K562 (cell line): ENCODE data around the gene PAIP1. TPM values are rescaled to one million over a fixed set of nuclear protein-coding genes. Genes with fewer than 3 reads are reported as not detected.

Experiments used
- ARNT ChIP-seq, 2 experiments: fragments of 450-650 bp; IDR thresholded peaks; 2 replicates each; pipeline ENCODE4 v1.6.1; 2016; ENCODE audit warnings: mild to moderate bottlenecking in 1 of 2
- CAMTA2 ChIP-seq: fragments of 250-450 bp; sonication (Bioruptor Pico); conservative IDR thresholded peaks from 2 replicates; pipeline ENCODE4 v1.5.1; 2022
- CBX3 ChIP-seq, 2 experiments: IDR thresholded peaks; 1 replicate in 1 of 2; 2 replicates in 1 of 2; pipeline ENCODE4 v1.6.1; 2012; ENCODE audit warnings: inconsistent platforms in 2 of 2, low read length in 2 of 2, borderline replicate concordance in 1 of 2, control low read depth in 1 of 2
- CHAMP1 ChIP-seq: fragments of 450-650 bp; IDR thresholded peaks from 2 replicates; pipeline ENCODE4 v1.6.1; 2016; ENCODE audit warnings: mild to moderate bottlenecking
- CSDE1 ChIP-seq, 2 experiments: fragments of 450-650 bp; IDR thresholded peaks; 2 replicates each; pipeline ENCODE4 v1.6.1; 2016; ENCODE audit warnings: mild to moderate bottlenecking in 1 of 2
- DIDO1 ChIP-seq: fragments of 450-650 bp; IDR thresholded peaks from 2 replicates; pipeline ENCODE4 v1.6.1; 2016; ENCODE audit warnings: low read depth, missing biosample characterization, missing genetic modification characterization
- ETV6 ChIP-seq, 3 experiments: fragments of 150-350 bp in 1 of 3; sonication (generic) in 1 of 3; formaldehyde crosslinking in 1 of 3; IDR thresholded peaks; 2 replicates each; pipeline versions ENCODE4 v1.6.1 to v1.8.0; 2014 to 2022; ENCODE audit warnings: borderline replicate concordance in 2 of 3, low read depth in 2 of 3, antibody characterized with exemption in 1 of 3, low read length in 1 of 3, mild to moderate bottlenecking in 1 of 3, missing genetic modification reagents in 1 of 3
- FOXA1 ChIP-seq: fragments of 450-650 bp; IDR thresholded peaks from 2 replicates; pipeline ENCODE4 v1.6.1; 2016; ENCODE audit warnings: mild to moderate bottlenecking, borderline replicate concordance
- GTF2E2 ChIP-seq: fragments of 200-800 bp; sonication (Bioruptor generic); IDR thresholded peaks from 2 replicates; pipeline ENCODE4 v1.6.1; 2016; ENCODE audit warnings: missing genetic modification characterization, missing compliant biosample characterization
- HDAC6 ChIP-seq: IDR thresholded peaks from 2 replicates; pipeline ENCODE4 v1.6.1; 2012; ENCODE audit warnings: low read depth, mild to moderate bottlenecking, control low read depth, inconsistent platforms, low read length, moderate library complexity
- HDAC8 ChIP-seq: fragments of 450-650 bp; IDR thresholded peaks from 2 replicates; pipeline ENCODE4 v1.6.1; 2016; ENCODE audit warnings: mild to moderate bottlenecking, missing genetic modification characterization, moderate library complexity, missing compliant biosample characterization
- HNRNPUL1 ChIP-seq: fragments of 200-400 bp; formaldehyde crosslinking; IDR thresholded peaks from 2 replicates; pipeline ENCODE4 v1.6.1; 2017; ENCODE audit warnings: low read length
- KDM5B ChIP-seq: fragments of 200-600 bp; sonication (generic); IDR thresholded peaks from 2 replicates; pipeline ENCODE4 v1.6.1; 2012; ENCODE audit warnings: low read depth, mild to moderate bottlenecking, moderate library complexity, low read length, control low read depth, inconsistent platforms; ENCODE audit not compliant: insufficient replicate concordance
- KLF16 ChIP-seq: IDR thresholded peaks from 2 replicates; pipeline ENCODE4 v1.6.1; 2016; ENCODE audit warnings: antibody characterized with exemption
- NR0B1 ChIP-seq: fragments of 450-650 bp; IDR thresholded peaks from one replicate; pipeline ENCODE4 v1.6.1; 2018; ENCODE audit warnings: mild to moderate bottlenecking, moderate library complexity; ENCODE audit not compliant: partially characterized antibody
- POLR2B ChIP-seq: fragments of 450-650 bp; IDR thresholded peaks from 2 replicates; pipeline ENCODE4 v1.6.1; 2018; ENCODE audit warnings: low read depth; ENCODE audit not compliant: partially characterized antibody
- POLR3A ChIP-seq: IDR thresholded peaks from 2 replicates; pipeline ENCODE4 v1.6.1; 2011; ENCODE audit warnings: borderline replicate concordance, mild to moderate bottlenecking, moderate library complexity; ENCODE audit not compliant: insufficient read length, insufficient read depth; ENCODE audit errors: extremely low read depth
- RBM39 ChIP-seq: fragments of 200-400 bp; formaldehyde crosslinking; optimal IDR thresholded peaks from 2 replicates; pipeline ENCODE3; 2018; ENCODE audit warnings: low read depth, low read length
- SPI1 ChIP-seq: IDR thresholded peaks from 2 replicates; pipeline ENCODE4 v1.6.1; 2011; ENCODE audit warnings: low read depth, low read length, control low read depth, borderline replicate concordance
- TOE1 ChIP-seq, 2 experiments: fragments of 450-650 bp in 1 of 2; sonication (generic) in 1 of 2; formaldehyde crosslinking in 1 of 2; IDR thresholded peaks; 2 replicates each; pipeline versions ENCODE4 v1.7.1 to v1.8.0; 2016 to 2022; ENCODE audit warnings: borderline replicate concordance in 2 of 2, mild to moderate bottlenecking in 2 of 2, antibody characterized with exemption in 1 of 2, inconsistent platforms in 1 of 2, low read depth in 1 of 2, missing genetic modification reagents in 1 of 2, moderate library complexity in 1 of 2
- XRCC5 ChIP-seq: fragments of 200-400 bp; formaldehyde crosslinking; IDR thresholded peaks from 2 replicates; pipeline ENCODE4 v1.6.1; 2017; ENCODE audit warnings: low read depth, mild to moderate bottlenecking, low read length
- ZNF511 ChIP-seq: sonication (generic); formaldehyde crosslinking; IDR thresholded peaks from 2 replicates; pipeline ENCODE4 v1.8.0; 2022; ENCODE audit warnings: mild to moderate bottlenecking, missing genetic modification reagents
- ZNF589 ChIP-seq: fragments of 200-800 bp; sonication (Bioruptor generic); IDR thresholded peaks from 2 replicates; pipeline ENCODE4 v1.6.1; 2016; ENCODE audit warnings: low read depth, missing genetic modification characterization, missing compliant biosample characterization
- ZNF766 ChIP-seq: fragments of 200-800 bp; sonication (Bioruptor generic); conservative IDR thresholded peaks from 2 replicates; pipeline ENCODE4 v1.6.1; 2016; ENCODE audit warnings: missing genetic modification characterization, missing compliant biosample characterization
- polyA plus RNA-seq, 8 experiments: library from polyadenylated mRNA; depleted of rRNA in 4 of 8; stranded (reverse) in 5 of 8; unstranded in 3 of 8; fragments of >200 nt; fragmentation: Nextera tagmentation in 2 of 8; fragmentation: Illumina TruSeq in 1 of 8; extraction: Ambion mirVana in 2 of 8; extraction: Trizol in 1 of 8; gene quantifications; 2 replicates each; pipeline versions ENCODE4 v1.2.1 to v1.2.3, GENCODE V29; 2011 to 2014; ENCODE audit warnings: inconsistent platforms in 1 of 8, missing spikeins in 1 of 8
- total RNA-seq, 7 experiments: library from RNA; depleted of rRNA in 6 of 7; stranded (reverse); fragments of >200 nt in 6 of 7; fragmentation: Illumina TruSeq in 2 of 7; extraction: Trizol in 2 of 7; gene quantifications; 2 replicates each; pipeline versions ENCODE4 v1.2.1 to v1.2.3, GENCODE V29; 2011 to 2021; ENCODE audit warnings: low replicate concordance in 1 of 7

The PAIP1 gene
- total and polyA plus RNA-seq, 9 of the 15 experiments (the other 6 are each of a cell fraction or from before 2014, with no cell fraction given), result 51.7 to 181 (median 102) TPM

GRCh38 chr5:43555895-43556606, 826 bp downstream of the PAIP1 start (continued):
- no peak for TF ChIP-seq GTF2E2 (tag)
- 0 out of 2 replicates have a peak, but pooled peaks have one; percentile 0 for TF ChIP-seq XRCC5
- no peak for TF ChIP-seq RBM39
- no peak for TF ChIP-seq ZNF766
- TF ChIP-seq NR0B1, result no peak
- TF ChIP-seq ETV6 (IDR thresholded peaks at IDR 0.05; ENCODE audit: borderline replicate concordance in 1 of 2, low read depth in 2 of 2, low read length in 1 of 2), result 0 out of 4 replicates have a peak, but pooled peaks of 1 of the 2 experiments have one; percentile 30
- TF ChIP-seq ETV6 (CRISPR knock-in tag; IDR thresholded peaks at IDR 0.05; ENCODE audit: borderline replicate concordance), result no peak
- peak; percentile 40; the same call in 1 of the 2 replicates for TF ChIP-seq TOE1 (IDR thresholded peaks at IDR 0.05; ENCODE audit: borderline replicate concordance)
- no peak for TF ChIP-seq TOE1 (CRISPR knock-in tag; IDR thresholded peaks at IDR 0.05; ENCODE audit: borderline replicate concordance, low read depth)
- no peak for TF ChIP-seq CAMTA2 (CRISPR knock-in tag)
- no peak for TF ChIP-seq HDAC8 (tag)
- no peak for TF ChIP-seq DIDO1
- no peak for TF ChIP-seq POLR2B
- TF ChIP-seq POLR3A, result no peak
- no peak for TF ChIP-seq KDM5B
- TF ChIP-seq HNRNPUL1, result no peak
- 0 out of 2 replicates have a peak, but pooled peaks have one; percentile 17 for TF ChIP-seq SPI1
- TF ChIP-seq ZNF511 (CRISPR knock-in tag), result no peak
- no peak for TF ChIP-seq FOXA1
- no peak for TF ChIP-seq ARNT (IDR thresholded peaks at IDR 0.05)
- no peak for TF ChIP-seq KLF16
- TF ChIP-seq ZNF589, result no peak
- no peak for TF ChIP-seq CHAMP1
- TF ChIP-seq HDAC6, result no peak
- no peak for TF ChIP-seq CSDE1 (IDR thresholded peaks at IDR 0.05)
- no peak for TF ChIP-seq CBX3 (IDR thresholded peaks at IDR 0.05; ENCODE audit: borderline replicate concordance in 1 of 2, low read length in 2 of 2)
